Subcutaneous adipose tissue (tissue), 4 donors: ENCODE data around the gene LRRC39. TPM values are rescaled to one million over a fixed set of nuclear protein-coding genes. Genes with fewer than 3 reads are reported as not detected.

ENCODE experiments used
- CTCF ChIP-seq: fragments of 450-650 bp; IDR thresholded peaks from one replicate; pipeline ENCODE4 v1.5.1; 2016; ENCODE audit warnings: low read depth, mild to moderate bottlenecking, control low read depth, antibody characterized with exemption, moderate library complexity
- total RNA-seq, 4 donors: library from RNA; depleted of rRNA; stranded (reverse); fragments of >200 nt; gene quantifications; one replicate each; pipeline ENCODE4 v1.1.0, GENCODE V29; 2016

Gene LRRC39
- total RNA-seq, 4 donors from 2014 or later, result 0.65 to 2.7 (median 1.6) TPM

- no peak for TF ChIP-seq CTCF
These were observed 20.5 kb upstream of the LRRC39 start for GRCh38 chr1:100198596-100198995.

- no peak for TF ChIP-seq CTCF
These were observed 10.6 kb upstream of the LRRC39 start for GRCh38 chr1:100188617-100189016.

- no peak for TF ChIP-seq CTCF
These were observed 9.9 kb upstream of the LRRC39 start for GRCh38 chr1:100187912-100188311.

GRCh38 chr1:100184536-100184935 is 6.5 kb upstream of the LRRC39 start:
- no peak for TF ChIP-seq CTCF

GRCh38 chr1:100183370-100183769 is 5.3 kb upstream of the LRRC39 start:
- no peak for TF ChIP-seq CTCF

- no peak for TF ChIP-seq CTCF
These were observed 588 bp downstream of the LRRC39 start for GRCh38 chr1:100177295-100178041.

GRCh38 chr1:100168051-100168450 is 10.0 kb downstream of the LRRC39 start:
- no peak for TF ChIP-seq CTCF
